EL (cell line): ENCODE measurements around the gene MYL6B.
A peak's percentile ranks its signal among the peaks of the same experiment; 100 is the strongest.
"Not testable (repeated sequence)": the region's sequence is repeated elsewhere in the genome, so short reads cannot be mapped to it uniquely, and the experiment has no call there.

ENCODE experiments used
- DNase-seq: peaks from one replicate; pipeline ENCODE4 v3.0.0-alpha.2; 2016

The MYL6B gene

GRCh38 chr12:56152132-56152755 is at the start of gene MYL6B:
Gene MYL6B (plus strand): TSS chr12:56152587. CDS start chr12:56153919, 1,332 bp downstream.
- DNase-seq = peak; percentile 93

- no peak for DNase-seq
Observed at GRCh38 chr12:56102683-56103065, 49.7 kb upstream of the MYL6B start.

GRCh38 chr12:56103066-56103711 is 49.2 kb upstream of the MYL6B start:
- no peak for DNase-seq

GRCh38 chr12:56103823-56104108 is 48.6 kb upstream of the MYL6B start:
- DNase-seq = no peak

- DNase-seq = peak; percentile 100
Observed at GRCh38 chr12:56104109-56104814, 48.1 kb upstream of the MYL6B start, which contains the start of gene PA2G4. Gene PA2G4 (plus strand): TSS chr12:56104559. CDS start chr12:56104738, 179 bp downstream.

GRCh38 chr12:56104815-56105608 is 47.4 kb upstream of the MYL6B start:
- peak; percentile 32 for DNase-seq

- DNase-seq = no peak
Observed at GRCh38 chr12:56105609-56105902, 46.8 kb upstream of the MYL6B start.

- no peak for DNase-seq
Observed at GRCh38 chr12:56107242-56107641, 45.1 kb upstream of the MYL6B start.

- DNase-seq = no peak
Observed at GRCh38 chr12:56110571-56110970, 41.8 kb upstream of the MYL6B start.

GRCh38 chr12:56114084-56114483 is 38.3 kb upstream of the MYL6B start:
- no peak for DNase-seq

GRCh38 chr12:56115329-56115728 is 37.1 kb upstream of the MYL6B start:
- peak; percentile 48 for DNase-seq

GRCh38 chr12:56116267-56117081 is 35.9 kb upstream of the MYL6B start, which contains the start of gene RPL41:
Gene RPL41 (plus strand): TSS chr12:56116633.
- peak; percentile 94 for DNase-seq

- DNase-seq = not testable (repeated sequence)
Observed at GRCh38 chr12:56117082-56117706, 35.2 kb upstream of the MYL6B start.

GRCh38 chr12:56117778-56118687 is 34.4 kb upstream of the MYL6B start, which contains the start of gene ZC3H10:
Gene ZC3H10 (plus strand): TSS chr12:56118266. CDS start chr12:56120563, 2,297 bp downstream.
- peak; percentile 100 for DNase-seq

GRCh38 chr12:56118688-56119357 is 33.6 kb upstream of the MYL6B start:
- no peak for DNase-seq

GRCh38 chr12:56119361-56119796 is 33.0 kb upstream of the MYL6B start:
- DNase-seq = peak; percentile 93

- DNase-seq = no peak
Observed at GRCh38 chr12:56120158-56120846, 32.1 kb upstream of the MYL6B start.

- no peak for DNase-seq
Observed at GRCh38 chr12:56121204-56121870, 31.1 kb upstream of the MYL6B start.

- DNase-seq = no peak
Observed at GRCh38 chr12:56122637-56123036, 29.8 kb upstream of the MYL6B start.
